Stomach (tissue), 4 donors: ENCODE measurements around the gene IGSF21.

ENCODE experiments used
- POLR2AphosphoS5 ChIP-seq, 3 donors: sonication (generic); formaldehyde crosslinking; IDR thresholded peaks; one replicate each; pipeline ENCODE4 v1.6.1; 2016; ENCODE audit warnings: antibody characterized with exemption in 3 of 3
- TF ChIP-seq, protein P1 (sequence below), 7 experiments: fragments of 450-650 bp in 4 of 7; fragments of 200-600 bp in 3 of 7; sonication (generic) in 3 of 7; IDR thresholded peaks; one replicate each; pipeline ENCODE4 v1.5.1; 2016 to 2019; ENCODE audit warnings: antibody characterized with exemption in 7 of 7, control low read depth in 2 of 7, mild to moderate bottlenecking in 1 of 7

DNA sequence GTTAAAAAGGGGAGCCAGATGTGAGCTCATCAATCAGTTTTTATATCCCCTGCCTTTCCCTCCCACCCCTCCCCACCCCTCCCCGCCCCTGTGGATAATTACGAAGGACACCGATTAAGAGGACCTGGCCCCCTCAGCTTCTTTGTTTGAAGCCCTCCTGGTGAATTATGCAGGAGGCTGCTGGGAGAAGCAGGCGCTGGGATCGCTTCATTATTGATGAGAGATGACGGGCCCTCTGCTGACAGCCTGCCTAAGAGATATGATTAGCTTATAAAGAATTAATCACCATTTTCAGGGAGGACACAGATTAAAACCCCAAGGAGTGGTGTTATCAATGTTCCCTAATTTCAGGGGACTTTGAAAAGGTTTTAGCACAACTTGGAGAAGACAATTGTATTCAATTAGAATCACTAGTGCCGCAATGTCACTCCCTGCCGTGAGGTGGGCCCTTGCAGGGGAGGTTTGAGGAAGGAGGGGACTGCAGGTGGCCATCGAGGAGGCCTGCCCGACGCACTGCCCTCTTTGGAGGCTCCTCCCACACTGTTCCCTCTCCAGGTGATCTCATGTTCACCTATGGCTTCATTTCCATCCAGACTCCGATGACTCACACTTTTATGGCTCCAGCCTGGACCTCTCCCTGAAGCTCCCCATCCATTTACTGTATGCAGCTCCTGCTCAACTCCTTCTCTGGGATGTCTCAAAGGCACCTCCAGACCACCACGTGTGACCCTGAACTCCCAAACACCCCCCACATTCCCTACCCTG lies 306.1 kb downstream of the IGSF21 start:
- TF ChIP-seq, protein P1, sequence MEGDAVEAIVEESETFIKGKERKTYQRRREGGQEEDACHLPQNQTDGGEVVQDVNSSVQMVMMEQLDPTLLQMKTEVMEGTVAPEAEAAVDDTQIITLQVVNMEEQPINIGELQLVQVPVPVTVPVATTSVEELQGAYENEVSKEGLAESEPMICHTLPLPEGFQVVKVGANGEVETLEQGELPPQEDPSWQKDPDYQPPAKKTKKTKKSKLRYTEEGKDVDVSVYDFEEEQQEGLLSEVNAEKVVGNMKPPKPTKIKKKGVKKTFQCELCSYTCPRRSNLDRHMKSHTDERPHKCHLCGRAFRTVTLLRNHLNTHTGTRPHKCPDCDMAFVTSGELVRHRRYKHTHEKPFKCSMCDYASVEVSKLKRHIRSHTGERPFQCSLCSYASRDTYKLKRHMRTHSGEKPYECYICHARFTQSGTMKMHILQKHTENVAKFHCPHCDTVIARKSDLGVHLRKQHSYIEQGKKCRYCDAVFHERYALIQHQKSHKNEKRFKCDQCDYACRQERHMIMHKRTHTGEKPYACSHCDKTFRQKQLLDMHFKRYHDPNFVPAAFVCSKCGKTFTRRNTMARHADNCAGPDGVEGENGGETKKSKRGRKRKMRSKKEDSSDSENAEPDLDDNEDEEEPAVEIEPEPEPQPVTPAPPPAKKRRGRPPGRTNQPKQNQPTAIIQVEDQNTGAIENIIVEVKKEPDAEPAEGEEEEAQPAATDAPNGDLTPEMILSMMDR (IDR thresholded peaks at IDR 0.05), result no peak
- TF ChIP-seq POLR2AphosphoS5 (IDR thresholded peaks at IDR 0.05), result no peak
